ENCODE measurements around the gene TRIO. TPM values are rescaled to one million over a fixed set of nuclear protein-coding genes. Genes with fewer than 3 reads are reported as not detected.

The TRIO gene
- total and polyA plus RNA-seq, 2 donors (not counting 3 experiments of a cell fraction or from before 2014, with no cell fraction given): 82.9 to 248 TPM

DNA sequence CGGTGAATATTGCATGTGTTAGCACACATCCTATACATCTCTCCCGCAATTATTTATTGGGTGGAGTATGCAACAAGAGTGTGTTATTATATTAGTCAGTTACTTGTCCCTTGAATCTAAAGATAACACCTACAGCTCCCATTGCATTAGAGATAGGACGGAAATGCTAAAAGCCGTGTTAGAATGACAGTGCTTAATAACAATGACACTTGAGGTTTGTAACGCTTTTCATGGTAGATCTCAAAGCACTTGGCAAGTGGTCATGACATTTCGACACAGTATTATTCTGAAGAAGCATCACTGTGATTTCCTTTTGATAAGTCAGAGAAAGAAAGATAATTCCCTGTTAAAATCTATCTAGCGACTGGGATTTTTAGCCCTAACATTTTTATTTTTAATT lies 33.4 kb upstream of the TRIO start:
- Histone ChIP-seq H3K9me3 (replicated peaks; ENCODE audit: control insufficient read depth, insufficient read depth, low read length) (no peaks in the 10 kb centered on the region), H3K27me3 (ENCODE audit: control insufficient read depth in 2 of 2, insufficient read depth in 2 of 2, low read length in 2 of 2) (no peaks in the 10 kb centered on the region), H3K4me3 (replicated peaks in 1 of 3; ENCODE audit: insufficient read depth in 1 of 3, low read depth in 1 of 3, low read length in 3 of 3) (no peak overlapping the region), H2AFZ (ENCODE audit: low read depth, low read length) (no peak overlapping the region), H3K27ac (ENCODE audit: insufficient read depth, low read depth, low read length) (no peak overlapping the region), H3K9me1 (replicated peaks; ENCODE audit: control insufficient read depth, extremely low read depth, insufficient read depth, low read length) (no peaks in the 10 kb centered on the region), H4K20me1 (replicated peaks; ENCODE audit: control insufficient read depth, extremely low read depth, insufficient read depth, low read length) (no peaks in the 10 kb centered on the region), H3K36me3 (ENCODE audit: control insufficient read depth in 2 of 2, extremely low read depth in 1 of 2, insufficient read depth in 2 of 2, low read length in 2 of 2) (no peaks in the 10 kb centered on the region), H3K4me1 (ENCODE audit: control insufficient read depth, extremely low read depth, insufficient read depth, low read length) (peaks cover 34% of the 10 kb centered on the region), H3K4me2 (ENCODE audit: insufficient read depth, low read length) (no peak overlapping the region), H3K9ac (replicated peaks; ENCODE audit: extremely low read depth, insufficient read depth, low read length) (no peak overlapping the region), H3K79me2 (ENCODE audit: control insufficient read depth, insufficient read depth, low read length) (no peaks in the 10 kb centered on the region)
- TF ChIP-seq GATA2 (IDR thresholded peaks at IDR 0.05; ENCODE audit: insufficient read depth, insufficient read length, low read depth, low read length) (no peak), POLR2AphosphoS5 (IDR thresholded peaks at IDR 0.05; ENCODE audit: insufficient read depth, low read depth, low read length) (no peak), JUN (IDR thresholded peaks at IDR 0.05; ENCODE audit: borderline replicate concordance, insufficient read depth, insufficient read length, low read depth) (no peak), MYC (IDR thresholded peaks at IDR 0.05; ENCODE audit: low read depth, low read length) (no peak), POLR2A (IDR thresholded peaks at IDR 0.05; ENCODE audit: low read depth, low read length) (no peak), EZH2 (IDR thresholded peaks at IDR 0.05; ENCODE audit: borderline replicate concordance, low read depth, low read length, severe bottlenecking) (no peak), FOS (IDR thresholded peaks at IDR 0.05; ENCODE audit: borderline replicate concordance, insufficient read depth, low read length) (no peak)
- TF ChIP-seq, protein P1, sequence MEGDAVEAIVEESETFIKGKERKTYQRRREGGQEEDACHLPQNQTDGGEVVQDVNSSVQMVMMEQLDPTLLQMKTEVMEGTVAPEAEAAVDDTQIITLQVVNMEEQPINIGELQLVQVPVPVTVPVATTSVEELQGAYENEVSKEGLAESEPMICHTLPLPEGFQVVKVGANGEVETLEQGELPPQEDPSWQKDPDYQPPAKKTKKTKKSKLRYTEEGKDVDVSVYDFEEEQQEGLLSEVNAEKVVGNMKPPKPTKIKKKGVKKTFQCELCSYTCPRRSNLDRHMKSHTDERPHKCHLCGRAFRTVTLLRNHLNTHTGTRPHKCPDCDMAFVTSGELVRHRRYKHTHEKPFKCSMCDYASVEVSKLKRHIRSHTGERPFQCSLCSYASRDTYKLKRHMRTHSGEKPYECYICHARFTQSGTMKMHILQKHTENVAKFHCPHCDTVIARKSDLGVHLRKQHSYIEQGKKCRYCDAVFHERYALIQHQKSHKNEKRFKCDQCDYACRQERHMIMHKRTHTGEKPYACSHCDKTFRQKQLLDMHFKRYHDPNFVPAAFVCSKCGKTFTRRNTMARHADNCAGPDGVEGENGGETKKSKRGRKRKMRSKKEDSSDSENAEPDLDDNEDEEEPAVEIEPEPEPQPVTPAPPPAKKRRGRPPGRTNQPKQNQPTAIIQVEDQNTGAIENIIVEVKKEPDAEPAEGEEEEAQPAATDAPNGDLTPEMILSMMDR (IDR thresholded peaks at IDR 0.05; ENCODE audit: extremely low read depth in 1 of 2, insufficient read depth in 1 of 2, low read depth in 1 of 2, low read length in 2 of 2): no peak
- TF ChIP-seq, protein P2, sequence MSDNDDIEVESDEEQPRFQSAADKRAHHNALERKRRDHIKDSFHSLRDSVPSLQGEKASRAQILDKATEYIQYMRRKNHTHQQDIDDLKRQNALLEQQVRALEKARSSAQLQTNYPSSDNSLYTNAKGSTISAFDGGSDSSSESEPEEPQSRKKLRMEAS (IDR thresholded peaks at IDR 0.05; ENCODE audit: insufficient read depth, insufficient read length): no peak
- BruUV-seq (replicated peaks): no TSS peak
- CTCF ChIA-PET: interaction anchor here (1.2 to 3.9 kb wide), 3 partner anchors 9 to 185 kb away, joined by 3 to 38 read pairs (median 6); no protein-coding TSS in a partner anchor
- no peak for FAIRE-seq
- intact Hi-C loops (cut with micrococcal nuclease) (loop anchor here (5.0 kb wide), 3 partner anchors 93 to 233 kb away; no protein-coding TSS in a partner anchor), dilution Hi-C loops (cut with MboI; ENCODE audit: extremely low pct_ligation_motif_present, low sequenced_read_pairs) (loop anchor here (25.0 kb wide), 1 partner anchor 122 kb away; no protein-coding TSS in a partner anchor)
- no peak for DNase-seq (ENCODE audit: low read depth, low spot score)
- POLR2A ChIA-PET: no interaction called here
